Endothelial cell of umbilical vein (primary cell): ENCODE results near the gene MMS19. TPM values are rescaled to one million over a fixed set of nuclear protein-coding genes. Genes with fewer than 3 reads are reported as not detected.

Experiments
- BruUV-seq: library from RNA; stranded (reverse); fragments of 400-500 nt; replicated peaks from 2 replicates; lab custom pipeline; 2021; lab: Mats Ljungman, UMichigan
- CTCF ChIA-PET: fragments of 300-600, 350-600 bp; sonication (Branson Sonifier 250); formaldehyde crosslinking; loops from one replicate; lab custom pipeline; 2021; ENCODE audit warnings: antibody characterized with exemption, inconsistent platforms; lab: Charles Lee
- POLR2A ChIA-PET: fragments of 300-600, 350-600 bp; sonication (Branson Sonifier 250); formaldehyde crosslinking; loops from one replicate; lab custom pipeline; 2021; ENCODE audit warnings: antibody characterized with exemption, inconsistent platforms; lab: Charles Lee
- DNase-seq: peaks from one replicate; pipeline ENCODE4 v3.0.0-alpha.2; 2011; ENCODE audit warnings: low read depth, low spot score
- FAIRE-seq: peaks from 2 replicates; lab custom pipeline; 2011; peaks lifted over from hg19 to GRCh38; lab: Jason Lieb, UNC
- H2AFZ ChIP-seq: 2 replicates; pipeline ENCODE4 v1.6.0; 2012; ENCODE audit warnings: low read depth, low read length, control low read depth, inconsistent platforms
- H3K27ac ChIP-seq: 2 replicates; pipeline ENCODE4 v1.5.1; 2011; ENCODE audit warnings: low read depth, mild to moderate bottlenecking, control low read depth, low read length, moderate library complexity; ENCODE audit not compliant: insufficient read depth
- H3K27me3 ChIP-seq, 2 experiments: 2 replicates each; pipeline versions ENCODE4 v1.6.0 to v1.6.1; 2011; ENCODE audit warnings: low read length in 2 of 2, mixed read lengths in 1 of 2; ENCODE audit not compliant: control insufficient read depth in 2 of 2, insufficient read depth in 2 of 2
- H3K36me3 ChIP-seq, 2 experiments: 2 replicates in 1 of 2; 3 replicates in 1 of 2; pipeline ENCODE4 v1.5.1; 2011; ENCODE audit warnings: low read length in 2 of 2, mild to moderate bottlenecking in 1 of 2, moderate library complexity in 1 of 2; ENCODE audit not compliant: control insufficient read depth in 2 of 2, insufficient read depth in 2 of 2; ENCODE audit errors: extremely low read depth in 1 of 2
- H3K4me1 ChIP-seq: 3 replicates; pipeline ENCODE4 v1.5.1; 2011; ENCODE audit warnings: mild to moderate bottlenecking, low read length; ENCODE audit not compliant: control insufficient read depth, insufficient read depth; ENCODE audit errors: extremely low read depth
- H3K4me2 ChIP-seq: 2 replicates; pipeline ENCODE4 v1.6.1; 2011; ENCODE audit warnings: low read length, control low read depth, mixed read lengths; ENCODE audit not compliant: insufficient read depth
- H3K4me3 ChIP-seq, 3 experiments: fragments of 200-600 bp in 1 of 3; sonication (generic), shearing (Covaris generic) in 1 of 3; replicated peaks in 1 of 3; 2 replicates each; pipeline ENCODE4 v1.5.1; 2011 to 2016; ENCODE audit warnings: control low read depth in 3 of 3, low read length in 3 of 3, mild to moderate bottlenecking in 2 of 3, inconsistent platforms in 1 of 3, low read depth in 1 of 3, moderate library complexity in 1 of 3; ENCODE audit not compliant: insufficient read depth in 1 of 3
- H3K79me2 ChIP-seq: 2 replicates; pipeline ENCODE4 v1.6.0; 2012; ENCODE audit warnings: low read length, inconsistent platforms; ENCODE audit not compliant: control insufficient read depth, insufficient read depth
- H3K9ac ChIP-seq: replicated peaks from 2 replicates; pipeline ENCODE3; 2011; ENCODE audit warnings: low read length, control low read depth; ENCODE audit not compliant: insufficient read depth; ENCODE audit errors: extremely low read depth
- H3K9me1 ChIP-seq: replicated peaks from 3 replicates; pipeline ENCODE4 v1.6.0; 2011; ENCODE audit warnings: mild to moderate bottlenecking, low read length; ENCODE audit not compliant: control insufficient read depth, insufficient read depth; ENCODE audit errors: extremely low read depth
- H3K9me3 ChIP-seq: replicated peaks from 2 replicates; pipeline ENCODE4 v1.5.1; 2012; ENCODE audit warnings: low read length, inconsistent platforms; ENCODE audit not compliant: control insufficient read depth, insufficient read depth
- H4K20me1 ChIP-seq: replicated peaks from 2 replicates; pipeline ENCODE3; 2011; ENCODE audit warnings: mild to moderate bottlenecking, low read length; ENCODE audit not compliant: control insufficient read depth, insufficient read depth; ENCODE audit errors: extremely low read depth
- EZH2 ChIP-seq: IDR thresholded peaks from 2 replicates; pipeline ENCODE4 v1.6.1; 2012; ENCODE audit warnings: borderline replicate concordance, low read depth, mild to moderate bottlenecking, moderate library complexity, low read length, inconsistent platforms; ENCODE audit not compliant: severe bottlenecking
- FOS ChIP-seq: IDR thresholded peaks from 2 replicates; pipeline ENCODE4 v1.6.1; 2011; ENCODE audit warnings: mild to moderate bottlenecking, low read length, moderate library complexity, borderline replicate concordance; ENCODE audit not compliant: insufficient read depth
- GATA2 ChIP-seq: IDR thresholded peaks from 2 replicates; pipeline ENCODE4 v1.7.0; 2011; ENCODE audit warnings: low read depth, mild to moderate bottlenecking, moderate library complexity, mixed read lengths, low read length; ENCODE audit not compliant: insufficient read length, insufficient read depth
- JUN ChIP-seq: IDR thresholded peaks from 2 replicates; pipeline ENCODE4 v1.6.1; 2011; ENCODE audit warnings: borderline replicate concordance, low read depth; ENCODE audit not compliant: insufficient read length, insufficient read depth
- MYC ChIP-seq: IDR thresholded peaks from one replicate; pipeline ENCODE4 v1.6.1; 2011; ENCODE audit warnings: mild to moderate bottlenecking, low read depth, low read length
- POLR2A ChIP-seq: IDR thresholded peaks from 2 replicates; pipeline ENCODE4 v1.6.1; 2012; ENCODE audit warnings: low read depth, mild to moderate bottlenecking, control low read depth, low read length
- POLR2AphosphoS5 ChIP-seq: IDR thresholded peaks from 2 replicates; pipeline ENCODE4 v1.6.1; 2012; ENCODE audit warnings: low read depth, mild to moderate bottlenecking, control low read depth, low read length, moderate library complexity; ENCODE audit not compliant: insufficient read depth
- dilution Hi-C: fragments of 300-500 bp; cut with MboI; formaldehyde crosslinking; loops from one replicate; pipeline ENCODE4 v1.15.0; 2019; ENCODE audit warnings: low sequenced_read_pairs; ENCODE audit not compliant: extremely low pct_ligation_motif_present
- intact Hi-C: fragments of 100-400 bp; cut with micrococcal nuclease; formaldehyde crosslinking; loops from one replicate; pipeline ENCODE4 v1.10.0; 2022
- polyA plus RNA-seq, 4 experiments: library from polyadenylated mRNA; depleted of rRNA in 3 of 4; stranded (reverse) in 3 of 4; unstranded in 1 of 4; fragments of >200 nt; gene quantifications; 2 replicates each; pipeline versions ENCODE4 v1.2.1 to v1.2.3, GENCODE V29; 2011 to 2012; ENCODE audit warnings: missing spikeins in 1 of 4
- total RNA-seq: library from RNA; stranded (reverse); gene quantifications from 2 replicates; pipeline ENCODE4 v1.2.3, GENCODE V29; 2021
- TF ChIP-seq, protein P1 (sequence below), 2 donors: IDR thresholded peaks; 1 replicate in 1 of 2; 2 replicates in 1 of 2; pipeline ENCODE4 v1.5.1; 2011; ENCODE audit warnings: low read length in 2 of 2, mild to moderate bottlenecking in 2 of 2, moderate library complexity in 2 of 2, control low read depth in 1 of 2, inconsistent platforms in 1 of 2, low read depth in 1 of 2; ENCODE audit not compliant: insufficient read depth in 1 of 2; ENCODE audit errors: extremely low read depth in 1 of 2
- TF ChIP-seq, protein P2 (sequence below): IDR thresholded peaks from 2 replicates; pipeline ENCODE4 v1.6.1; 2011; ENCODE audit not compliant: insufficient read depth, insufficient read length

MMS19 gene
- total and polyA plus RNA-seq, 2 donors (not counting 3 experiments of a cell fraction or from before 2014, with no cell fraction given) = 95.2 to 123 TPM

GRCh38 chr10:97538411-97538810 lies 40.2 kb upstream of the MMS19 start:
- BruUV-seq = no TSS peak
- intact Hi-C loops (no loop called here), dilution Hi-C loops (no loop called here)
- H3K4me2 ChIP-seq = no peak overlapping the region
- no peaks in the 10 kb centered on the region for H3K27me3 ChIP-seq
- peak overlapping the region; percentile 8 for H3K27ac ChIP-seq
- FAIRE-seq = peak; percentile 85
- H3K4me3 ChIP-seq = no peak overlapping the region
- TF ChIP-seq POLR2A (no peak), MYC (no peak), EZH2 (no peak), FOS (no peak), JUN (no peak), POLR2AphosphoS5 (no peak), GATA2 (no peak)
- TF ChIP-seq, protein P1, sequence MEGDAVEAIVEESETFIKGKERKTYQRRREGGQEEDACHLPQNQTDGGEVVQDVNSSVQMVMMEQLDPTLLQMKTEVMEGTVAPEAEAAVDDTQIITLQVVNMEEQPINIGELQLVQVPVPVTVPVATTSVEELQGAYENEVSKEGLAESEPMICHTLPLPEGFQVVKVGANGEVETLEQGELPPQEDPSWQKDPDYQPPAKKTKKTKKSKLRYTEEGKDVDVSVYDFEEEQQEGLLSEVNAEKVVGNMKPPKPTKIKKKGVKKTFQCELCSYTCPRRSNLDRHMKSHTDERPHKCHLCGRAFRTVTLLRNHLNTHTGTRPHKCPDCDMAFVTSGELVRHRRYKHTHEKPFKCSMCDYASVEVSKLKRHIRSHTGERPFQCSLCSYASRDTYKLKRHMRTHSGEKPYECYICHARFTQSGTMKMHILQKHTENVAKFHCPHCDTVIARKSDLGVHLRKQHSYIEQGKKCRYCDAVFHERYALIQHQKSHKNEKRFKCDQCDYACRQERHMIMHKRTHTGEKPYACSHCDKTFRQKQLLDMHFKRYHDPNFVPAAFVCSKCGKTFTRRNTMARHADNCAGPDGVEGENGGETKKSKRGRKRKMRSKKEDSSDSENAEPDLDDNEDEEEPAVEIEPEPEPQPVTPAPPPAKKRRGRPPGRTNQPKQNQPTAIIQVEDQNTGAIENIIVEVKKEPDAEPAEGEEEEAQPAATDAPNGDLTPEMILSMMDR (IDR thresholded peaks at IDR 0.05; ENCODE audit: extremely low read depth in 1 of 2, insufficient read depth in 1 of 2, low read depth in 1 of 2, low read length in 2 of 2) = no peak
- TF ChIP-seq, protein P2, sequence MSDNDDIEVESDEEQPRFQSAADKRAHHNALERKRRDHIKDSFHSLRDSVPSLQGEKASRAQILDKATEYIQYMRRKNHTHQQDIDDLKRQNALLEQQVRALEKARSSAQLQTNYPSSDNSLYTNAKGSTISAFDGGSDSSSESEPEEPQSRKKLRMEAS = no peak
- H3K36me3 ChIP-seq = no peaks in the 10 kb centered on the region
- H2AFZ ChIP-seq = peak overlapping the region; percentile 21
- peaks cover 40% of the 10 kb centered on the region for H3K4me1 ChIP-seq
- H3K9ac ChIP-seq = no peak overlapping the region
- peaks cover 4% of the 10 kb centered on the region for H3K79me2 ChIP-seq
- CTCF ChIA-PET = interaction anchor here (1.3 to 6.6 kb wide), 5 partner anchors 15 to 74 kb away, joined by 3 to 93 read pairs (median 11); partner anchors contain the start of gene ANKRD2
- no peaks in the 10 kb centered on the region for H3K9me3 ChIP-seq
- no peak for DNase-seq
- H4K20me1 ChIP-seq = no peaks in the 10 kb centered on the region
- POLR2A ChIA-PET = no interaction called here
- no peaks in the 10 kb centered on the region for H3K9me1 ChIP-seq
